Activated CD8-positive, alpha-beta memory T cell treated with anti-CD3 and anti-CD28 coated beads, Interleukin-2, amount 10 ng/mL, durations not matched to agents 7 days and 5 days (primary cell): ENCODE data around the gene TNFRSF21. TPM values are rescaled to one million over a fixed set of nuclear protein-coding genes. Genes with fewer than 3 reads are reported as not detected.
A peak's percentile ranks its signal among the peaks of the same experiment; 100 is the strongest.

Source experiments
- ATAC-seq: fragments of 150-1000 bp; cut with Tn5 transposase; one replicate; pipeline ENCODE4 v1.10.0; 2021; ENCODE audit warnings: moderate library complexity
- CTCF ChIA-PET: fragments of 350-600 bp; sonication (Branson Sonifier 250); formaldehyde crosslinking; loops from one replicate; lab custom pipeline; 2021; ENCODE audit warnings: antibody characterized with exemption; lab: Charles Lee
- DNase-seq: peaks from one replicate; pipeline ENCODE4 v3.0.0-alpha.2; 2020
- H3K27ac Mint-ChIP-seq: one replicate; pipeline ENCODE4 v1.8.0; 2021; ENCODE audit warnings: mild to moderate bottlenecking, mixed read lengths
- H3K27me3 Mint-ChIP-seq: one replicate; pipeline ENCODE4 v1.8.0; 2021; ENCODE audit warnings: mixed read lengths
- H3K36me3 Mint-ChIP-seq: one replicate; pipeline ENCODE4 v1.8.0; 2021; ENCODE audit warnings: mild to moderate bottlenecking, mixed read lengths
- H3K4me1 Mint-ChIP-seq: one replicate; pipeline ENCODE4 v1.8.0; 2021; ENCODE audit warnings: mixed read lengths
- H3K4me3 Mint-ChIP-seq: one replicate; pipeline ENCODE4 v1.8.0; 2021; ENCODE audit warnings: mild to moderate bottlenecking, moderate library complexity, mixed read lengths
- H3K9me3 Mint-ChIP-seq: one replicate; pipeline ENCODE4 v1.8.0; 2022; ENCODE audit warnings: low read depth, mixed read lengths
- total RNA-seq, 2 experiments: library from RNA; stranded (reverse); gene quantifications; one replicate each; pipeline ENCODE4 v1.2.3, GENCODE V29; 2021

TNFRSF21 gene
- total RNA-seq, 2 experiments from 2014 or later, result 0.09 to 0.40 TPM

GRCh38 chr6:47310131-47310480, 401 bp upstream of the TNFRSF21 start:
- H3K4me1 Mint-ChIP-seq, result peaks cover 4% of the 10 kb centered on the region
- DNase-seq (no peak), ATAC-seq (peak; percentile 6)
- no peaks in the 10 kb centered on the region for H3K36me3 Mint-ChIP-seq
- H3K9me3 Mint-ChIP-seq, result no peaks in the 10 kb centered on the region
- CTCF ChIA-PET, result interaction anchor here (1.0 to 2.2 kb wide), 3 partner anchors 212 to 462 kb away, joined by 4 to 7 read pairs (median 5); no protein-coding TSS in a partner anchor
- peaks cover 58% of the 10 kb centered on the region for H3K27me3 Mint-ChIP-seq
- H3K27ac Mint-ChIP-seq, result no peak overlapping the region
- peak overlapping the region; percentile 38 for H3K4me3 Mint-ChIP-seq

DNA sequence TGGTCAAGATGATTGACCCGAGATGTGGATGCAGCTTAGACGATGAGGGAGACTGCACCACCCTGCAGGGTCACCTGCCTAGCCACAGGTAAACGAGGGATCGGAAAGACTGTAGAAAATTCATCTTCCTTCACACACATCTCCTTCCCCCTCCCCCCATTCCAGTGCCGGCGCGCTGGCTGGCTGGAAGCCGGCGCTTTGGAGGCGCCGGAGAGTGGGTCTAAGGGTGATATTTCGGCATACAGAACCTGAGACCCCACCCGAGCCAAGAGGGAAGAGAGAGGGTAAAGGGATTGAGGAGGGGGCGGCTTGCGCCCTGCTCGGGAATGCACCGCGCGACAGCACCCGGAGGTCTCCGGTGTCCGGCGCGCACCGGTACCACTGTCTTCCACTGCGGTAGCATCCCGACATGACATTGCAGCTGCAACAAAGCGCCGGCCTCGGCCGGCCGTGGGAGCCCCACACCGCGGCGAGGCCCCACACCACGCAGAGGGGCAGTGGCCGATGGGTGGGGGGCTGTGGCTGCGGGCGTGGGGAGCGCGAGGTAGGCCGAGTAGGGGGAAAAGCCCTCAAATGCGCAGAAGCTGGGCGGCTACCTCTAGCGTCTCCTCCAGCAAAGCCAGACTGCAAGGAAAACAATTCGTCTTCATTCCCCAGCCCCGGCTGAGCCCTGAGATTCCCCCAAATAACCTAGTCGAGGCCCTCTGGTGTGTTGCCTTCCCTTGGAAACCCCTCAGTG, 984 bp downstream of the TNFRSF21 start:
- peaks cover 63% of the 10 kb centered on the region for H3K27me3 Mint-ChIP-seq

GRCh38 chr6:47308198-47308517, 1.5 kb downstream of the TNFRSF21 start:
- CTCF ChIA-PET, result interaction anchor here (2.2 kb wide), 1 partner anchor 210 kb away, joined by 7 read pairs; no protein-coding TSS in a partner anchor

More for the DNA sequence above, 984 bp downstream of the TNFRSF21 start:
- ATAC-seq, result no peak
- DNase-seq, result no peak
- Mint-ChIP-seq H3K36me3 (no peaks in the 10 kb centered on the region), H3K4me3 (no peak overlapping the region), H3K4me1 (peaks cover 4% of the 10 kb centered on the region), H3K9me3 (no peaks in the 10 kb centered on the region), H3K27ac (no peak overlapping the region)
- CTCF ChIA-PET, result interaction anchor here (0.6 to 2.2 kb wide), 2 partner anchors 132 to 211 kb away, joined by 3 to 7 read pairs; no protein-coding TSS in a partner anchor

GRCh38 chr6:47307362-47308197, 2.1 kb downstream of the TNFRSF21 start:
- ATAC-seq (no peak), DNase-seq (no peak)
- Mint-ChIP-seq H3K9me3 (no peaks in the 10 kb centered on the region), H3K4me1 (peaks cover 4% of the 10 kb centered on the region), H3K27ac (no peak overlapping the region), H3K36me3 (no peaks in the 10 kb centered on the region), H3K27me3 (peaks cover 66% of the 10 kb centered on the region), H3K4me3 (no peak overlapping the region)
- CTCF ChIA-PET, result no interaction called here

More at GRCh38 chr6:47308198-47308517, 1.5 kb downstream of the TNFRSF21 start:
- Mint-ChIP-seq H3K36me3 (no peaks in the 10 kb centered on the region), H3K9me3 (no peaks in the 10 kb centered on the region), H3K4me1 (peaks cover 4% of the 10 kb centered on the region), H3K27me3 (peaks cover 62% of the 10 kb centered on the region), H3K27ac (no peak overlapping the region), H3K4me3 (no peak overlapping the region)
- ATAC-seq, result no peak
- DNase-seq, result no peak

- ATAC-seq, result no peak
Measured at GRCh38 chr6:47306887-47307286, 2.8 kb downstream of the TNFRSF21 start.

GRCh38 chr6:47303861-47304260, 5.8 kb downstream of the TNFRSF21 start:
- Mint-ChIP-seq H3K36me3 (no peaks in the 10 kb centered on the region), H3K9me3 (no peaks in the 10 kb centered on the region), H3K4me3 (no peak overlapping the region), H3K27me3 (peaks cover 48% of the 10 kb centered on the region), H3K27ac (no peak overlapping the region), H3K4me1 (no peaks in the 10 kb centered on the region)
- CTCF ChIA-PET, result no interaction called here
- DNase-seq (no peak), ATAC-seq (no peak)

More at GRCh38 chr6:47306887-47307286, 2.8 kb downstream of the TNFRSF21 start:
- Mint-ChIP-seq H3K27me3 (peaks cover 66% of the 10 kb centered on the region), H3K9me3 (no peaks in the 10 kb centered on the region), H3K4me1 (peaks cover 4% of the 10 kb centered on the region), H3K27ac (no peak overlapping the region), H3K36me3 (no peaks in the 10 kb centered on the region), H3K4me3 (no peak overlapping the region)
- CTCF ChIA-PET, result no interaction called here
- no peak for DNase-seq

GRCh38 chr6:47303342-47303741, 6.4 kb downstream of the TNFRSF21 start:
- no peaks in the 10 kb centered on the region for H3K4me1 Mint-ChIP-seq
- ATAC-seq (no peak), DNase-seq (no peak)
- H3K27ac Mint-ChIP-seq, result no peak overlapping the region
- CTCF ChIA-PET, result no interaction called here
- H3K36me3 Mint-ChIP-seq, result no peaks in the 10 kb centered on the region
- no peak overlapping the region for H3K4me3 Mint-ChIP-seq
- H3K9me3 Mint-ChIP-seq, result no peaks in the 10 kb centered on the region
- peaks cover 45% of the 10 kb centered on the region for H3K27me3 Mint-ChIP-seq

- CTCF ChIA-PET, result no interaction called here
- H3K27me3 Mint-ChIP-seq, result peaks cover 33% of the 10 kb centered on the region
- ATAC-seq (no peak), DNase-seq (no peak)
- H3K36me3 Mint-ChIP-seq, result no peaks in the 10 kb centered on the region
- H3K9me3 Mint-ChIP-seq, result no peaks in the 10 kb centered on the region
- H3K4me3 Mint-ChIP-seq, result no peak overlapping the region
- no peak overlapping the region for H3K27ac Mint-ChIP-seq
- H3K4me1 Mint-ChIP-seq, result no peaks in the 10 kb centered on the region
Measured at GRCh38 chr6:47302043-47302442, 7.7 kb downstream of the TNFRSF21 start.

DNA sequence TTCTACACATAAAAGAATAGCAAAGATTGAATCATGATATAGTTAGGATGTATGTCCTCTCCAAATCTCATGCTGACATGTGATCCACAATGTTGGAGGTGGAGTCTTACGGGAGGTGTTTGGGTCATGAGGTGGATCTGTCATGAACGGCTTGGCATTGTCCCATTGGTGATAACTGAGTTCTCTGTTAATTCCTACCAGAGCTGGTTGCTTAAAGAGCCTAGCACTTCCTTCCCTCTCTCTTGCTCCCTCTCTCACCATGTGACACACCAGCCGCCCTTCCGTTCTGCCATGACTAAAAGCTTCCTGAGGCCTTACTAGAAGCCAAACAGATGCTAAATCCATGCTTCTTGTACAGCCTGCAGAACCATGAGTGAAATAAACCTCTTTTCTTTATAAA, 8.3 kb downstream of the TNFRSF21 start:
- CTCF ChIA-PET, result no interaction called here
- H3K4me1 Mint-ChIP-seq, result no peaks in the 10 kb centered on the region
- no peak for DNase-seq

GRCh38 chr6:47300417-47300816, 9.3 kb downstream of the TNFRSF21 start:
- H3K27me3 Mint-ChIP-seq, result peaks cover 29% of the 10 kb centered on the region
- H3K36me3 Mint-ChIP-seq, result no peaks in the 10 kb centered on the region
- CTCF ChIA-PET, result no interaction called here
- DNase-seq, result no peak
- no peaks in the 10 kb centered on the region for H3K9me3 Mint-ChIP-seq
- ATAC-seq, result no peak
- no peak overlapping the region for H3K4me3 Mint-ChIP-seq
- H3K27ac Mint-ChIP-seq, result no peak overlapping the region
- H3K4me1 Mint-ChIP-seq, result no peaks in the 10 kb centered on the region

More for the DNA sequence above, 8.3 kb downstream of the TNFRSF21 start:
- no peaks in the 10 kb centered on the region for H3K9me3 Mint-ChIP-seq
- no peaks in the 10 kb centered on the region for H3K36me3 Mint-ChIP-seq
- H3K27ac Mint-ChIP-seq, result no peak overlapping the region
- H3K27me3 Mint-ChIP-seq, result peaks cover 29% of the 10 kb centered on the region
- ATAC-seq, result no peak
- H3K4me3 Mint-ChIP-seq, result no peak overlapping the region

GRCh38 chr6:47299965-47300364, 9.7 kb downstream of the TNFRSF21 start:
- CTCF ChIA-PET, result no interaction called here

GRCh38 chr6:47298475-47298874, 11.2 kb downstream of the TNFRSF21 start:
- CTCF ChIA-PET, result no interaction called here

More at GRCh38 chr6:47299965-47300364, 9.7 kb downstream of the TNFRSF21 start:
- Mint-ChIP-seq H3K4me1 (no peaks in the 10 kb centered on the region), H3K4me3 (no peak overlapping the region), H3K36me3 (no peaks in the 10 kb centered on the region), H3K9me3 (no peaks in the 10 kb centered on the region), H3K27me3 (peaks cover 29% of the 10 kb centered on the region), H3K27ac (no peak overlapping the region)
- DNase-seq (no peak), ATAC-seq (no peak)

GRCh38 chr6:47294990-47295389, 14.7 kb downstream of the TNFRSF21 start:
- Mint-ChIP-seq H3K36me3 (no peaks in the 10 kb centered on the region), H3K4me3 (no peak overlapping the region), H3K9me3 (no peaks in the 10 kb centered on the region), H3K4me1 (no peaks in the 10 kb centered on the region), H3K27ac (no peak overlapping the region), H3K27me3 (peaks cover 5% of the 10 kb centered on the region)
- DNase-seq, result no peak
- CTCF ChIA-PET, result no interaction called here
- ATAC-seq, result no peak

More at GRCh38 chr6:47298475-47298874, 11.2 kb downstream of the TNFRSF21 start:
- Mint-ChIP-seq H3K36me3 (no peaks in the 10 kb centered on the region), H3K27ac (no peak overlapping the region), H3K9me3 (no peaks in the 10 kb centered on the region), H3K4me3 (no peak overlapping the region), H3K27me3 (peaks cover 19% of the 10 kb centered on the region), H3K4me1 (no peaks in the 10 kb centered on the region)
- ATAC-seq, result no peak
- no peak for DNase-seq
